NT2/D1 (cell line): ENCODE data around the gene RTL10.

Experiments
- YY1 ChIP-seq: IDR thresholded peaks from 2 replicates; pipeline ENCODE4 v1.6.1; 2011; ENCODE audit not compliant: insufficient read length, insufficient read depth
- ZNF274 ChIP-seq: IDR thresholded peaks from 2 replicates; pipeline ENCODE4 v1.6.1; 2011; ENCODE audit warnings: mild to moderate bottlenecking, low read depth, low read length

DNA sequence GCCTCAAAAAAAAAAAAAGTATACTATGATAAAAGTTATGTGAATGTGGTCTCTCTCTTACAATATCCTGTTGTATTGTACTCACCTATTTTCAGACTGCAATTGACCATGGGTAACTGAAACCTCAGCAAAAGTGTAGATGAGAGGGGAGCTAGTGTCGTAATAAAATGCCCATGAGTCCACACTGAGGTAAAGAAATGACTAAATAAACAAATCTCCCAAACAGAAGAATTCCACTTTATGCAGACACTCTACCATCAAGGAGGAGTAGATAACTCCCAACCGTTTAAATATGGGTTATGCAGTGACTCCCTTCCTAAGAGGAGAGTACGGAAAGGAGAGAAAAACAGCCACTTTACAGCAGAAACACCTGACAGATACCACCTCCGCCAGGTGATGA lies 14.6 kb downstream of the RTL10 start:
- no peak for TF ChIP-seq ZNF274
- TF ChIP-seq YY1: no peak
